Activated naive CD8-positive, alpha-beta T cell (primary cell): ENCODE results near the gene CTNNBL1.
A peak's percentile ranks its signal among the peaks of the same experiment; 100 is the strongest.
"Not testable (repeated sequence)": the region's sequence is repeated elsewhere in the genome, so short reads cannot be mapped to it uniquely, and the experiment has no call there.

Source experiments
- H3K27ac Mint-ChIP-seq: one replicate; pipeline ENCODE4 v1.8.0; 2021; ENCODE audit warnings: mixed read lengths
- H3K27me3 Mint-ChIP-seq: one replicate; pipeline ENCODE4 v1.8.0; 2021; ENCODE audit warnings: mixed read lengths
- H3K36me3 Mint-ChIP-seq: one replicate; pipeline ENCODE4 v1.8.0; 2021; ENCODE audit warnings: mixed read lengths
- H3K4me1 Mint-ChIP-seq: one replicate; pipeline ENCODE4 v1.8.0; 2021; ENCODE audit warnings: low read depth, mixed read lengths
- H3K4me3 Mint-ChIP-seq: one replicate; pipeline ENCODE4 v1.8.0; 2021; ENCODE audit warnings: mild to moderate bottlenecking, mixed read lengths
- H3K9me3 Mint-ChIP-seq: one replicate; pipeline ENCODE4 v1.8.0; 2021; ENCODE audit warnings: low read depth, mixed read lengths

CTNNBL1 gene, protein sequence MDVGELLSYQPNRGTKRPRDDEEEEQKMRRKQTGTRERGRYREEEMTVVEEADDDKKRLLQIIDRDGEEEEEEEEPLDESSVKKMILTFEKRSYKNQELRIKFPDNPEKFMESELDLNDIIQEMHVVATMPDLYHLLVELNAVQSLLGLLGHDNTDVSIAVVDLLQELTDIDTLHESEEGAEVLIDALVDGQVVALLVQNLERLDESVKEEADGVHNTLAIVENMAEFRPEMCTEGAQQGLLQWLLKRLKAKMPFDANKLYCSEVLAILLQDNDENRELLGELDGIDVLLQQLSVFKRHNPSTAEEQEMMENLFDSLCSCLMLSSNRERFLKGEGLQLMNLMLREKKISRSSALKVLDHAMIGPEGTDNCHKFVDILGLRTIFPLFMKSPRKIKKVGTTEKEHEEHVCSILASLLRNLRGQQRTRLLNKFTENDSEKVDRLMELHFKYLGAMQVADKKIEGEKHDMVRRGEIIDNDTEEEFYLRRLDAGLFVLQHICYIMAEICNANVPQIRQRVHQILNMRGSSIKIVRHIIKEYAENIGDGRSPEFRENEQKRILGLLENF

DNA sequence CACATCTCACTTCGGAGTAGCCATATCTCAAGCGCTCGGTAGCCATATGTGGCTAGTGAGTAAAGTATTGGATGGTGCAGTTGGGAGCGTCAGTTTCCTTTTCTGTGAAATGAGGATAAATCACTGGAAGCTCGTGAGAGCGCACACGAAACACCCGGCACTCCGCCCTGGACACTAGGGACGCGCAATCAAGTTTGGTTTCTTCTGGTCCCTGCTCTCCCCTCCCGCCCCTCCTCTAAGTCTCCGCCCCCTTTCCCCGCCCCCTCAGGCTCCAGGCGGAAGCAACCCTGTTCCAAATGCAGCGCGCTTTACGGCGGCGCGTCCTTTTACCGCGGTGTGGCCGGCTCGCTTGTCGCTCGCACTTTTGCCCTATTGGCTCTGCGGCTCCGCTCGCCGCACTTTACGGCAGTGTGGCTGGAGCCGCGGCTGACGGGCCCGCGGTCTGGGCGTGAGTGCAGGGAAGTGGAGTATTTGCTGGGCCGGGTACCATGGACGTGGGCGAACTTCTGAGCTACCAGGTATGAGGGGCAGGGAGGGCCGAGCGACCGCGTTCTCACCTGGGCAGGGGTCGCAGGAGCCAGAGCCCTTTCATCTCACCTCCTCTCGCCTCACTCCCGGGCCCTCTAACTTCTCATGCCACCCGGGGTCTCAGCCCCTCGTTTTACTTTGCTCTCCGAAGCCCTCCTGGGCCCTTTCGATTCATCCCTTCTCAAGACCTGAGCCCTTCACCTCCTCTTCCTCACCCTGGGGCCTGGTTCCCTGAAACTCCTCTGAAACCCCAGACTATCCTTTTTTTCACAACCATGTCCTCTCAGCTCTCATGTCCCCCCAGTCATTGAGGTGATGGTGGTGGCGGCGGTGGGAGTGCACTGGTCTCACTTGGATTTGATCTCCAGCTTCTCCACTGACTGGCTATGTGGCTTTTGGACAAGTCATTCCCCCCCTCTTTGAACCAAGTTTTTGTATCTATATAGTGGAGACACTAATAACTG, at the start of gene CTNNBL1:
CTNNBL1 (plus strand) TSS at position 396 of the 992 bp plus-strand sequence; CDS start at position 489, 93 bp downstream.
- Mint-ChIP-seq H3K27me3 (peaks cover 6% of the 10 kb centered on the region), H3K9me3 (no peaks in the 10 kb centered on the region), H3K36me3 (peaks cover 2% of the 10 kb centered on the region), H3K4me1 (peaks cover 34% of the 10 kb centered on the region), H3K27ac (peak within 1 kb of the TSS; percentile 87), H3K4me3 (peak within 1 kb of the TSS; percentile 96)

- Mint-ChIP-seq H3K4me1 (no peaks in the 10 kb centered on the region), H3K4me3 (no peak overlapping the region), H3K27ac (no peak overlapping the region), H3K9me3 (no peaks in the 10 kb centered on the region), H3K36me3 (no peaks in the 10 kb centered on the region), H3K27me3 (peaks cover 39% of the 10 kb centered on the region)
Observed at GRCh38 chr20:37644605-37645004, 49.2 kb upstream of the CTNNBL1 start.

GRCh38 chr20:37647946-37648345, 45.9 kb upstream of the CTNNBL1 start:
- no peaks in the 10 kb centered on the region for H3K36me3 Mint-ChIP-seq

GRCh38 chr20:37649017-37649416, 44.8 kb upstream of the CTNNBL1 start:
- no peak overlapping the region for H3K4me3 Mint-ChIP-seq
- H3K4me1 Mint-ChIP-seq, result no peaks in the 10 kb centered on the region
- H3K27me3 Mint-ChIP-seq, result peaks cover 22% of the 10 kb centered on the region
- no peaks in the 10 kb centered on the region for H3K36me3 Mint-ChIP-seq
- no peaks in the 10 kb centered on the region for H3K9me3 Mint-ChIP-seq
- H3K27ac Mint-ChIP-seq, result no peak overlapping the region

More at GRCh38 chr20:37647946-37648345, 45.9 kb upstream of the CTNNBL1 start:
- Mint-ChIP-seq H3K9me3 (no peaks in the 10 kb centered on the region), H3K4me3 (no peak overlapping the region), H3K27ac (no peak overlapping the region), H3K27me3 (peaks cover 23% of the 10 kb centered on the region), H3K4me1 (no peaks in the 10 kb centered on the region)

- Mint-ChIP-seq H3K4me1 (no peaks in the 10 kb centered on the region), H3K27ac (no peak overlapping the region), H3K4me3 (no peak overlapping the region), H3K9me3 (no peaks in the 10 kb centered on the region), H3K27me3 (peaks cover 20% of the 10 kb centered on the region), H3K36me3 (no peaks in the 10 kb centered on the region)
Observed at GRCh38 chr20:37649676-37650370, 44.0 kb upstream of the CTNNBL1 start.

GRCh38 chr20:37650661-37651060, 43.2 kb upstream of the CTNNBL1 start:
- H3K27me3 Mint-ChIP-seq, result peaks cover 15% of the 10 kb centered on the region
- H3K36me3 Mint-ChIP-seq, result no peaks in the 10 kb centered on the region
- H3K4me1 Mint-ChIP-seq, result no peaks in the 10 kb centered on the region
- no peaks in the 10 kb centered on the region for H3K9me3 Mint-ChIP-seq
- H3K27ac Mint-ChIP-seq, result no peak overlapping the region
- H3K4me3 Mint-ChIP-seq, result no peak overlapping the region

DNA sequence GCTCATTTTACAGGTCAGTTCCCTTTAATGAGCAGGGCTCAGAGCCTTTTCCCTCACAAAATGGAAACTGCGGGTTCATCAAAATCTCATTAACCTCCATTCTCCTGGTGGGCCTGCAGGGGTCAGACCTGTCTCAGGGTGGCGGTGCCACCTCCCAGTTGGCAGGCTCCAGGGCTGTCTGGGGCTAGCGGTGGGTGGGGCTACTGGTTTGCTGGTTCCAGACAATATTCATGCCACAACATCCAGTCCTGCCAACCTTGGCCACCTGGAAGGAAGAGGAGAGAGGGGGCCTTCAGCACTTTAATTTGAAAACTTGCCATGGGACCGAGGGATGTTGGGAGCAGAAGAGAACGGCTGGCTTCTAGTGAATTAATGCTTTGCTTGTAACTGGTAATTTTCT, 41.9 kb upstream of the CTNNBL1 start:
- Mint-ChIP-seq H3K9me3 (no peaks in the 10 kb centered on the region), H3K27ac (no peak overlapping the region), H3K4me3 (no peak overlapping the region), H3K4me1 (no peaks in the 10 kb centered on the region), H3K36me3 (no peaks in the 10 kb centered on the region), H3K27me3 (peaks cover 12% of the 10 kb centered on the region)

- Mint-ChIP-seq H3K4me3 (no peak overlapping the region), H3K27ac (no peak overlapping the region), H3K27me3 (no peaks in the 10 kb centered on the region), H3K9me3 (no peaks in the 10 kb centered on the region), H3K4me1 (no peaks in the 10 kb centered on the region), H3K36me3 (no peaks in the 10 kb centered on the region)
Observed at GRCh38 chr20:37656945-37657344, 36.9 kb upstream of the CTNNBL1 start.

DNA sequence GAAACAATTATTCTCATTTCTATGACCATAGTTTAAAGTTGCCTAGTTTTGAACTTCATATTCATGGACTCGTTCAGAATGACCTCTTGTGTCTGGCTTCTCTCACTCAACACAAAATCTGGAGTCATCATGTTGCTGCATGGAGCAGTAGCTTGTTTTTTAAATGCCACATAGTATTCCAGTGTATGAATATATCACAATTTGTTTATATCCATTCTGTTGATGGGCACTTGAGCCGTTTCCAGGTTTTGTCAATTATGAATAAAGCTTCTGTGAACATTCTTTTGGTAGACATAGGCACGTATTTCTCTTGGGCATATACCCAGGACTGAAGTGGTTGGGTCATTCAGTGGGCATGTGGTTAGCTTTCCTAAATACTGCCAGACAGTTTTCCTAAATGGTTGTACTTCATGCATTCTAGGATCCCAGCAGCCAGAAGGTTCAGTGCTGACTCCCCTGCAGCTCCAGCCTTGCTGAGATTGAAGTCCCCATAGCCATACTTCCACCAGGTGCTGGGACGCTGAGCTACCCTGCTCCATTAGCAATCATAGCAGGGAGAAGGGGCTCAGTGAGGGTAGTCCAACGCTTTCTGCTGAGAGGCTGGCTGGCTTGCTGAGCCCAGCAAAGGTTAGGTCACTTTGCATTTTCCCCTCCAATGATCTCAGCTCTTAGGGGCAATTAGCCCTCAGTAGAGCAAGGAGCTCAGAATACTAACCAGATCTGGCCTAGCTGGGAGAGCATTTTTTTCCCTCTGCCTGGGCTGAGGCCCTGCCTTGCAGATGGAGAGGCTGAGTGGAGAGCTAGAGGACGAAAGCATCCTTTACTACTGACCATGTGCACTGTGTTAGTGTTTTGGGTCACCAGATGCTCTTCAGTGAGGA, 35.7 kb upstream of the CTNNBL1 start:
- no peak overlapping the region for H3K27ac Mint-ChIP-seq
- H3K9me3 Mint-ChIP-seq, result no peaks in the 10 kb centered on the region
- H3K27me3 Mint-ChIP-seq, result no peaks in the 10 kb centered on the region

GRCh38 chr20:37661519-37661918, 32.3 kb upstream of the CTNNBL1 start:
- Mint-ChIP-seq H3K4me3 (no peak overlapping the region), H3K36me3 (peaks cover 7% of the 10 kb centered on the region), H3K27me3 (peaks cover 5% of the 10 kb centered on the region), H3K9me3 (no peaks in the 10 kb centered on the region), H3K27ac (no peak overlapping the region), H3K4me1 (no peaks in the 10 kb centered on the region)

More for the DNA sequence above, 35.7 kb upstream of the CTNNBL1 start:
- no peaks in the 10 kb centered on the region for H3K36me3 Mint-ChIP-seq
- no peaks in the 10 kb centered on the region for H3K4me1 Mint-ChIP-seq
- H3K4me3 Mint-ChIP-seq, result no peak overlapping the region

DNA sequence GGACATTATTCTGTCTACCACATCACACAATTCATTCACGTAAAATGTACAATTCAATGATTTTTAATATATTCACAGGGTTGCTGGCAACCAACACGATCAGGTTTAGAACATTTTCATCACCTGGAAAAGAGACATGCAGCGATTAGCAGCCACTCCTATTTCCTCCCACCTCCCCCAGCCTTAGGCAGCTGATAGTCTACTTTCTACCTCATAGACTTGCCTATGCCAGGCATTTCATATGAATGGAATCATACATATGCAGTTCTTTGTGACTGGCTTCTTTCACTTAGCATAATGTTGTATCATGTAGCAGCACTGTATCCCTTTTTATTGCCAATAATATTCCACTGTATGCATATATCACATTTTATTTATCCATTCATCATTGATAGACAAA, 31.5 kb upstream of the CTNNBL1 start:
- H3K27me3 Mint-ChIP-seq, result peaks cover 5% of the 10 kb centered on the region
- H3K36me3 Mint-ChIP-seq, result peaks cover 7% of the 10 kb centered on the region
- no peaks in the 10 kb centered on the region for H3K9me3 Mint-ChIP-seq
- no peaks in the 10 kb centered on the region for H3K4me1 Mint-ChIP-seq
- H3K27ac Mint-ChIP-seq, result no peak overlapping the region
- H3K4me3 Mint-ChIP-seq, result no peak overlapping the region

DNA sequence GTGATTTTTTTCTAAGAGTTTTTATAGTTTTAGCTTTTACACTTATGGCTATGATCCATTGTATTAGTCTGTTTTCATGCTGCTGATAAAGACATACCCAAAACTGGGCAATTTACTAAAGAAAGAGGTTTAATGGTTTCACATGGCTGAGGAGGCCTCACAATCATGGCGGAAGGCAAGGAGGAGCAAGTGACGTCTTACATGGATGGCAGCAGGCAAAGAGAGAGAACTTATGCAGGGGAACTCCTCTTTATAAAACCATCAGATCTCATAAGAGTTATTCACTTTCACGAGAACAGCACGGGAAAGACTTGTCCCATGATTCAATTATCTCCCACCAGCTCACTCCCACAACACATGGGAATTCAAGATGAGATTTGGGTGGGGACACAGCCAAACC, 29.2 kb upstream of the CTNNBL1 start:
- not testable (repeated sequence) for H3K27ac Mint-ChIP-seq, H3K9me3 Mint-ChIP-seq, H3K36me3 Mint-ChIP-seq, H3K4me1 Mint-ChIP-seq, H3K4me3 Mint-ChIP-seq
- H3K27me3 Mint-ChIP-seq, result peaks cover 13% of the 10 kb centered on the region

DNA sequence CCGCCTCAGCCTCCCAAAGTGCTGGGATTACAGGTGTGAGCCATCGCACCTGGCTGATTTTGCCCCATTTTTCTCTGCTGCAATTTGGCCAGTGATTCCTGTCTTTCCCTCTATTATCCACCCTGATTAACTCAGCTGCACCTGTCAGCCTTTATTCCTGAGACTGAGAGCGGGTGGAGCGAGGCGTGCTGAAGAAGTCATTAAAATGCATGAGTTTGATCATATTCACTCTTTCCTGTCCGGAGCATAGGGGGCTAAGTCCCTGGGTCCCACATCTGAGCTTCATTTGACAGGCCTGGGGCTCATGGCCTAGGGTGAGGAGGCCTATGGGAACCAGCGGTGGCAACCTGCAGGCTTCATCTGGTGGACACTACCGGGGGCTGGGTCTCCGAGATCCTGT, 25.7 kb upstream of the CTNNBL1 start:
- H3K9me3 Mint-ChIP-seq, result no peaks in the 10 kb centered on the region
- H3K4me3 Mint-ChIP-seq, result no peak overlapping the region
- peaks cover 7% of the 10 kb centered on the region for H3K36me3 Mint-ChIP-seq
- H3K4me1 Mint-ChIP-seq, result peaks cover 3% of the 10 kb centered on the region
- peaks cover 22% of the 10 kb centered on the region for H3K27me3 Mint-ChIP-seq
- H3K27ac Mint-ChIP-seq, result no peak overlapping the region
